ENCODE measurements around the gene AKR1D1. TPM values are rescaled to one million over a fixed set of nuclear protein-coding genes. Genes with fewer than 3 reads are reported as not detected.

Gene AKR1D1
- total RNA-seq, 1 donor, result not detected

GRCh38 chr7:138081868-138082267, 5.6 kb downstream of the AKR1D1 start:
- Histone ChIP-seq H3K4me2 (ENCODE audit: insufficient read depth, low read length) (no peak overlapping the region), H3K79me2 (ENCODE audit: insufficient read depth, low read length) (no peaks in the 10 kb centered on the region), H2AFZ (ENCODE audit: low read length) (no peak overlapping the region), H4K20me1 (ENCODE audit: insufficient read depth, low read length) (no peaks in the 10 kb centered on the region), H3K9me3 (ENCODE audit: low read depth, low read length) (no peaks in the 10 kb centered on the region), H3K27me3 (ENCODE audit: insufficient read depth, low read length) (no peaks in the 10 kb centered on the region), H3K4me1 (ENCODE audit: insufficient read depth, low read length) (no peaks in the 10 kb centered on the region), H3K4me3 (ENCODE audit: insufficient read depth, low read length) (no peak overlapping the region), H3K36me3 (ENCODE audit: insufficient read depth, low read length) (no peaks in the 10 kb centered on the region), H3K27ac (ENCODE audit: low read depth, low read length) (no peak overlapping the region)
- peak; percentile 29 for DNase-seq (ENCODE audit: insufficient read length, low spot score, missing footprints)
- no peak for TF ChIP-seq CTCF (IDR thresholded peaks at IDR 0.05; ENCODE audit: extremely low read depth, low read depth, low read length)

GRCh38 chr7:138083859-138084258, 7.6 kb downstream of the AKR1D1 start:
- Histone ChIP-seq H3K79me2 (ENCODE audit: insufficient read depth, low read length) (no peaks in the 10 kb centered on the region), H3K27ac (ENCODE audit: low read depth, low read length) (no peak overlapping the region), H3K27me3 (ENCODE audit: insufficient read depth, low read length) (no peaks in the 10 kb centered on the region), H3K4me1 (ENCODE audit: insufficient read depth, low read length) (no peaks in the 10 kb centered on the region), H3K36me3 (ENCODE audit: insufficient read depth, low read length) (no peaks in the 10 kb centered on the region), H2AFZ (ENCODE audit: low read length) (no peak overlapping the region), H3K4me2 (ENCODE audit: insufficient read depth, low read length) (no peak overlapping the region), H4K20me1 (ENCODE audit: insufficient read depth, low read length) (no peaks in the 10 kb centered on the region), H3K4me3 (ENCODE audit: insufficient read depth, low read length) (no peak overlapping the region), H3K9me3 (ENCODE audit: low read depth, low read length) (no peaks in the 10 kb centered on the region)
- DNase-seq (ENCODE audit: insufficient read length, low spot score, missing footprints), result no peak
- TF ChIP-seq CTCF (IDR thresholded peaks at IDR 0.05; ENCODE audit: extremely low read depth, low read depth, low read length), result no peak

- H4K20me1 ChIP-seq (ENCODE audit: insufficient read depth, low read length), result no peaks in the 10 kb centered on the region
- H2AFZ ChIP-seq (ENCODE audit: low read length), result no peak overlapping the region
- H3K9me3 ChIP-seq (ENCODE audit: low read depth, low read length), result no peaks in the 10 kb centered on the region
- no peak overlapping the region for H3K27ac ChIP-seq (ENCODE audit: low read depth, low read length)
- no peaks in the 10 kb centered on the region for H3K79me2 ChIP-seq (ENCODE audit: insufficient read depth, low read length)
- no peak overlapping the region for H3K4me2 ChIP-seq (ENCODE audit: insufficient read depth, low read length)
- H3K36me3 ChIP-seq (ENCODE audit: insufficient read depth, low read length), result no peaks in the 10 kb centered on the region
- no peaks in the 10 kb centered on the region for H3K27me3 ChIP-seq (ENCODE audit: insufficient read depth, low read length)
- no peaks in the 10 kb centered on the region for H3K4me1 ChIP-seq (ENCODE audit: insufficient read depth, low read length)
- DNase-seq (ENCODE audit: insufficient read length, low spot score, missing footprints), result no peak
- no peak overlapping the region for H3K4me3 ChIP-seq (ENCODE audit: insufficient read depth, low read length)
- no peak for TF ChIP-seq CTCF (IDR thresholded peaks at IDR 0.05; ENCODE audit: extremely low read depth, low read depth, low read length)
Observed at GRCh38 chr7:138086563-138087270, 10.5 kb downstream of the AKR1D1 start.

GRCh38 chr7:138089080-138089901, 13.0 kb downstream of the AKR1D1 start:
- Histone ChIP-seq H2AFZ (ENCODE audit: low read length) (no peak overlapping the region), H4K20me1 (ENCODE audit: insufficient read depth, low read length) (no peaks in the 10 kb centered on the region), H3K4me1 (ENCODE audit: insufficient read depth, low read length) (no peaks in the 10 kb centered on the region), H3K27ac (ENCODE audit: low read depth, low read length) (no peak overlapping the region), H3K36me3 (ENCODE audit: insufficient read depth, low read length) (no peaks in the 10 kb centered on the region), H3K4me3 (ENCODE audit: insufficient read depth, low read length) (no peak overlapping the region), H3K9me3 (ENCODE audit: low read depth, low read length) (no peaks in the 10 kb centered on the region), H3K27me3 (ENCODE audit: insufficient read depth, low read length) (no peaks in the 10 kb centered on the region), H3K4me2 (ENCODE audit: insufficient read depth, low read length) (no peak overlapping the region), H3K79me2 (ENCODE audit: insufficient read depth, low read length) (no peaks in the 10 kb centered on the region)
- TF ChIP-seq CTCF (IDR thresholded peaks at IDR 0.05; ENCODE audit: extremely low read depth, low read depth, low read length), result no peak
- no peak for DNase-seq (ENCODE audit: insufficient read length, low spot score, missing footprints)
